ENCODE measurements around the gene ADO. TPM values are rescaled to one million over a fixed set of nuclear protein-coding genes. Genes with fewer than 3 reads are reported as not detected.

Gene ADO
- total RNA-seq, 2 donors from 2014 or later, result 8.9 to 9.9 TPM

DNA sequence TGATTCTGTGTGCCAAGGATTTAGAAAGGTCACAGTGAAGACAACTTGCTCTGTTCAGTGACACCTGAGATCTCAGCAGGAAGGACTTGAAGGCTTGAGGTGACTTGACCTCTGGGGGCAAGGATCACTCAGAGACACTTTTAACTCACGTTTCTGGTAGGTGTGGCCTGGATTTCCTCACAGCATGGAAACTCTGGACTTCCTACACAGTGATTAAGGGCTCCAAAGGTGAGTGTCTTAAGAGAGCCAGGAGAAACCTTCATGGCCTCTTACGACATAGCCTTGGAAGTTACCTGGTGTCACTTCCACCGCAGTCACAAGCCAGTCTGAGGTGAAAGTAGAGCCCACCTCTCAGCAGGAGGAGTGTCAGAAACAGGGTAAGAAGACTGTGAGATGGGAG lies 38.1 kb upstream of the ADO start:
- no peak for ATAC-seq
- Histone ChIP-seq H3K9me3 (no peaks in the 10 kb centered on the region), H3K4me3 (no peak overlapping the region), H3K36me3 (replicated peaks in 1 of 2; ENCODE audit: insufficient read depth in 1 of 2, low read depth in 2 of 2) (no peaks in the 10 kb centered on the region), H3K4me1 (no peaks in the 10 kb centered on the region), H3K27ac (no peak overlapping the region), H3K27me3 (no peaks in the 10 kb centered on the region)
- no peak for DNase-seq
- no peak for TF ChIP-seq POLR2A (IDR thresholded peaks at IDR 0.05)
- TF ChIP-seq, protein P1, sequence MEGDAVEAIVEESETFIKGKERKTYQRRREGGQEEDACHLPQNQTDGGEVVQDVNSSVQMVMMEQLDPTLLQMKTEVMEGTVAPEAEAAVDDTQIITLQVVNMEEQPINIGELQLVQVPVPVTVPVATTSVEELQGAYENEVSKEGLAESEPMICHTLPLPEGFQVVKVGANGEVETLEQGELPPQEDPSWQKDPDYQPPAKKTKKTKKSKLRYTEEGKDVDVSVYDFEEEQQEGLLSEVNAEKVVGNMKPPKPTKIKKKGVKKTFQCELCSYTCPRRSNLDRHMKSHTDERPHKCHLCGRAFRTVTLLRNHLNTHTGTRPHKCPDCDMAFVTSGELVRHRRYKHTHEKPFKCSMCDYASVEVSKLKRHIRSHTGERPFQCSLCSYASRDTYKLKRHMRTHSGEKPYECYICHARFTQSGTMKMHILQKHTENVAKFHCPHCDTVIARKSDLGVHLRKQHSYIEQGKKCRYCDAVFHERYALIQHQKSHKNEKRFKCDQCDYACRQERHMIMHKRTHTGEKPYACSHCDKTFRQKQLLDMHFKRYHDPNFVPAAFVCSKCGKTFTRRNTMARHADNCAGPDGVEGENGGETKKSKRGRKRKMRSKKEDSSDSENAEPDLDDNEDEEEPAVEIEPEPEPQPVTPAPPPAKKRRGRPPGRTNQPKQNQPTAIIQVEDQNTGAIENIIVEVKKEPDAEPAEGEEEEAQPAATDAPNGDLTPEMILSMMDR (IDR thresholded peaks at IDR 0.05), result no peak
- intact Hi-C loops (cut with DNase I), result no loop called here
- WGBS, 2 donors, result 49 to 62% methylated on average over 3 of the region's 3 CpGs

DNA sequence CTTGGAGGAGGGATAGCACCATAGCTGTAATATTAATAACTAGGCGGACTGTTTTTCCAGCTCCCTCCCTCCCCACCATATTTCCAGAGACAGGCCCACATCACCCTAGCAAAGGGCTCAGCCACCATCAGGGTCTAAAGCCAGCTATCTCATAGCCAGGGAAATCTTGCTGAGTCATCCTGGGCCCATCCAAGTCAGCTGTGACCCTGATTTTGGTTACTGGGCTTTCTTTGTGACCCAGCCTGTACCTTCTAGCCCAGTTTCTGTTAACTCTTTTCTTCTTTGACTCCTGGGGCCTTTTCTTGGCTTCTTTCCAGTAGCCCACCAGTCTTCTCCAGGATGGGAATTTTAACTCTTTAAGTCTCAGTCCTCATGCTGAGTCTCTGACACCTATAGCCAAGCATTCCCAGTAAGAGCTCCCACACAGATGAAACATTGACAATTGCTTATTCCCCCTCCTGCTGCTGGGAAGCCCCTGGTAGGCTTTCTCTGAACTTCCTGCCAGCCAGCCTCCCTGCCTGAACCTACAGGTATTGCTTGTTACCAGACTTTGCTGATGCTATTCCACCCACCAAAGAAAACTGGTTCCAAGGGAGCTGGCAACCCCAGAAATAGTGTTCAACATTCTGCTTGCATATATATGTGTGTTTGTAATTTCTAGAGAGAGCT lies 34.8 kb upstream of the ADO start:
- TF ChIP-seq, protein P1 (IDR thresholded peaks at IDR 0.05), result no peak
- H3K4me3 ChIP-seq, result no peak overlapping the region
- H3K4me1 ChIP-seq, result no peaks in the 10 kb centered on the region
- no peaks in the 10 kb centered on the region for H3K27me3 ChIP-seq
- H3K9me3 ChIP-seq, result no peaks in the 10 kb centered on the region
- H3K36me3 ChIP-seq (replicated peaks in 1 of 2; ENCODE audit: insufficient read depth in 1 of 2, low read depth in 2 of 2), result no peaks in the 10 kb centered on the region
- 88 to 100% methylated on average over 1 of the region's 1 CpG for WGBS, 2 donors
- ATAC-seq (no peak), DNase-seq (no peak)
- intact Hi-C loops (cut with DNase I), result no loop called here
- H3K27ac ChIP-seq, result no peak overlapping the region

DNA sequence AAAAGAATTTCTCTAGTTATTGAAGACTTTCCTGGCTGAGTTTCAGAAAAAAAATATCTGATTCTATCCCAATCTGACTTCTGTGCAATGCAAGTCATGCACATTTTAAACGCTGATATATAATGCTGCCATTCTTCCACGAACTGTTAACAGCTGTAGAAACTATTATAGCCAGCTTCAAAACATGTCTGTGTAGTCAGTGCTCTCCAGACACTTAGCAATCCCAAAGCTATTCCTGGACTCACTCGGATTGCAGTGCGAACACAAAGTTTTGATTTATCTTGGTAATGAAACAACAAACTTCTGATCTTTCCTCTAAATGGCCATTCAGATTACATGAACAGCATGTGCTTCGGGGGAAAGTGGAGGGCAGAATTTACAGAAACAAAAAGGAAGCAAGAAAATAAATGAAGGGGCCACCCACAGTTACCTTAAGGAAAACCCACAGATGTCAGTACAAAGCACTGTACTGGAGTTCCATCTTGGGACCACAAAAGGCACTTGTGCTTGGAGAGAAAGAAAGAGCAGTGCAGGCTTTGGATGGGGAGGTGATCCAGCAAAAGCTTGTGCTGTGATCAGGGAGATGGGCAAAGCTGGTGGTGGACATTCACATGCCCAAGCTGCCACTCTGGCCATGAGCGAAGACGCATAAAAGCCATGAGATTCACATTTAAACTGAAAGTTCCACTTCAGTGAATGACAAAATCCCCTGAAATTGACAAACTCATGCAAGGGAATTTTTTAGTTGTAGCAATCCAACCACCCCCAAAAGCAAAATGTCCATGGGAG lies 32.1 kb upstream of the ADO start:
- no peak for TF ChIP-seq POLR2A (IDR thresholded peaks at IDR 0.05)
- TF ChIP-seq, protein P1 (IDR thresholded peaks at IDR 0.05), result no peak
- no peak overlapping the region for H3K27ac ChIP-seq
- intact Hi-C loops (cut with DNase I), result no loop called here
- no peaks in the 10 kb centered on the region for H3K36me3 ChIP-seq (replicated peaks in 1 of 2; ENCODE audit: insufficient read depth in 1 of 2, low read depth in 2 of 2)
- H3K27me3 ChIP-seq, result no peaks in the 10 kb centered on the region
- no peak overlapping the region for H3K4me3 ChIP-seq
- no peaks in the 10 kb centered on the region for H3K4me1 ChIP-seq
- no peak for DNase-seq
- no peak for ATAC-seq
- 58 to 69% methylated on average over 7 of the region's 7 CpGs for WGBS, 2 donors
- H3K9me3 ChIP-seq, result no peaks in the 10 kb centered on the region

DNA sequence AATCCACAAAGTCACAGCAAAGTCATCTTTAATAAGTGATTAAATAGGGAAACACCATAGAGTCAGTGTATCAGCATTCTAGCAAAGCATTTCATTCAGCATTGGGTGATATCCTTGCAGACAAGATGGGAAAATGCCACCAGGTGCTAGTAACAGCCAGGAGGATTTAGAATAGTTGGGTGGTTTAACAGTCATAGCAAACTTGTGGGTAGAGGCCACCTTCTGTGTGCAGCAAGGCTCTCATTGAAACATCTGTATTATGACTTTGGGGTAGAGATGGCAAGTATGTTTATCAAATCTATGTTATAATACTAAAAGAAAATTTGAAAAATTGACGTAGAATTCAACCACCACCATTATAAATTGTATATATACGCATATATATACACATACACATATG lies 26.4 kb upstream of the ADO start:
- WGBS, 2 donors, result 74 to 79% methylated on average over 2 of the region's 2 CpGs
- Histone ChIP-seq H3K9me3 (no peaks in the 10 kb centered on the region), H3K36me3 (replicated peaks in 1 of 2; ENCODE audit: insufficient read depth in 1 of 2, low read depth in 2 of 2) (no peaks in the 10 kb centered on the region), H3K27me3 (no peaks in the 10 kb centered on the region), H3K4me3 (no peak overlapping the region), H3K27ac (no peak overlapping the region), H3K4me1 (no peaks in the 10 kb centered on the region)
- DNase-seq, result no peak
- TF ChIP-seq, protein P1 (IDR thresholded peaks at IDR 0.05), result no peak
- no peak for TF ChIP-seq POLR2A (IDR thresholded peaks at IDR 0.05)
- intact Hi-C loops (cut with DNase I), result no loop called here
- ATAC-seq, result no peak

Data from body of pancreas (tissue), 4 donors.